ENCODE measurements around the gene IKZF3. TPM values are rescaled to one million over a fixed set of nuclear protein-coding genes. Genes with fewer than 3 reads are reported as not detected.

Gene IKZF3
- not detected in 2 replicates for total RNA-seq

DNA sequence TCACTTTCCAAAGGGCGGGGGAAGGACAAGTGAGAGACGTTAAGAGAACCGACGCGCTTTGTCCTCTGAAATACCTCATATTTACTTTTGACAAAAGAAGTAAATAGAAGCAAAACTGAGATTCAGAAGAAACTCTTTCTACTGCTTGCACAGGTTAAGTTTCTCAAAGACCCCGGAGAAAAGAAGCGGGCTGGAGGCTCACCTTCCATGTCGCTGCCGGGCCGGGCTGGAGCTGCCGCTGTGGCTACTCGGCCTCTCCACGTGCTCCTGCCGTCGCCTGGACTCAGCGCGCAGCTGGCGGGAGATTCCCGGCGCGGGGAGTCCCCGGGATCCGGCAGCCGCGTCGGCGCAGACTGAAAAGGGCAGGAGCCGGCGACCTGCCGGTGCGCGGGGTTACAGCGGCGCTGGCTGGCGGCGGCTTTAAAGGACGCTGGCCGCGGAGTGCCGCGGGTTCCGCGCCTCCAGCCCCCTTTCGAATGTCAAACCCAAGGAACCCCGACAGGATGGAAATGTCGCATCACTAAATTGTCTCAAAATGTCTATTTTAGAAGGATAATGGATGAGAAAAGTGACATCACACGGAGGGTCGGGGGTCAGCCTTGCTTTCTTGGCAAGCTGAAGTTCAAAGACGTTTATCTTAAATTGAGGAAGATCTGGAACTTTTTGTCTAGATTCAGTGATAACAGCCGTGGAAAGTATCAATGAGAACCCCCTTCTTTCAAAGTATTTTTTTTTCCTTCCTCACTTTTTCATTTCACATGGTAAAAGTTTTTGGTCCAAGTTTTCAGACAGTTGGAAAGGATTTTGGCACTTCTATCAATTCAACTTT is at the start of gene IKZF3:
IKZF3 (minus strand) TSS at position 395 of the 829 bp plus-strand sequence; CDS start at position 209, 186 bp downstream.

DNA sequence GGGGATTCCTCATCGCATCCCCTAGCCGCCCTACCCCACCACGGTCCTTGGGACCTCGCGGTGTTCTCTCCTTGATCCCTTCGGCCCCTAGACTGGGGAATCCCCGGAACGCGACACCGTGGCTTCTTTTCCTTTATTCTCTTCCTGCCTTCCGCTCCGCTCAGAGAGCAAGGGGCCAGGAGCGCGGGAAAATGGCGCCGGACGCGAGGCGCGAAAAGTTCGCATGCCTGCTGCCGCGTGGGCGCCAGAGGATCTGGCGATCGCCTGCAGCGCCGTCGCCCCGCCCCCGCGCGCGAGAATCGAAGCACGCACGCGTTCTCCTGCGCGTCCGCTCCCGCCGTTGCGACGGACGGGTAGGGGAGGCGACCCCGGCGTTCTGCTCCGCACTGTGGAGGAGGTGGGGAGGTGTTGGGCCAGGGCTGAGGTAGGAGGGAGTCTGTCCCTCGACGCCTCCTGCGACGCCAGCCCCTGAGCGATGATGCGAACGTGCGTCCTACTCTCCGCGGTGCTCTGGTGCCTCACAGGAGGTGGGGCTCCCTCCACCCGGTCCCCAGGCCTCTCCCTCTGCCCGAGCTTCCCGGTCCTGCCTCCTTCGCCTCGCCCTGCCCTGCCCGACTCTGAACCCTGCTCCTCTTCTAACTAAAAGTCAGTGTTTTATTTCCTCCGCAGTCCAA is 3.9 kb upstream of the IKZF3 start, which contains the start of gene ZPBP2:
ZPBP2 (plus strand) TSS at position 323 of the 674 bp plus-strand sequence; CDS start at position 476, 153 bp downstream.

DNA sequence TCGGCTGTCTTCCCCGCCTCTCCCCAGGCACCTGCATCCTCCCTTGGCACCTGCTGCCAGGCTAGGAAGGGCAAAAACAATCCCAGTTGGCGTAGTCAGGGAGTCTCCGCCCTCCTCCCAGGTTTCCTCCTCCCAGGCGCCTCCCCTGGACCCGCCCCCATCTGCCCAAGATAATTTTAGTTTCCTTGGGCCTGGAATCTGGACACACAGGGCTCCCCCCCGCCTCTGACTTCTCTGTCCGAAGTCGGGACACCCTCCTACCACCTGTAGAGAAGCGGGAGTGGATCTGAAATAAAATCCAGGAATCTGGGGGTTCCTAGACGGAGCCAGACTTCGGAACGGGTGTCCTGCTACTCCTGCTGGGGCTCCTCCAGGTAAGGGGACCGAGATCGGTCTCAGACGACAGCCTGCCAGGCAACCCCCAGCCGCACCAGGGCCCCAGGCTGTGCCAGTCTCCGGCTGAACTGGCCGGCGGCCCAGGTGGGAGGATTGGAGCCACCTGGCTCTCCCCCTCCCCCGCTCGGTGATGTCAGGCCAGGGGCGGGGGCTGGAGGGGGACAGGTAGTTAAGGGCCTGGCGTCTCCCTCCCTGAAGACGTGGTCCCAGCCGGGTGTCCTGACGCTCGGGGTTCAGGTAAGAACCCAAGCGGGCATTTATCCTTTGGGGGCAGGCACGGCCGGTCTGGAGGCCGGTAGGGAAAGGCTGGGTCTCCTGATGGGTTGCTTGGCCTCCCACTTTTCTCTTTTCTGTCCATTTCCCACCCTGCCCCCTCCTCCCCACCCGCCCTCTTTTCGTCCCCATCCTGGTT is 126.1 kb downstream of the IKZF3 start, which contains the start of gene GRB7:
GRB7 (plus strand) TSS at position 179 of the 808 bp plus-strand sequence. CDS start 4,364 bp downstream, outside the sequence.

DNA sequence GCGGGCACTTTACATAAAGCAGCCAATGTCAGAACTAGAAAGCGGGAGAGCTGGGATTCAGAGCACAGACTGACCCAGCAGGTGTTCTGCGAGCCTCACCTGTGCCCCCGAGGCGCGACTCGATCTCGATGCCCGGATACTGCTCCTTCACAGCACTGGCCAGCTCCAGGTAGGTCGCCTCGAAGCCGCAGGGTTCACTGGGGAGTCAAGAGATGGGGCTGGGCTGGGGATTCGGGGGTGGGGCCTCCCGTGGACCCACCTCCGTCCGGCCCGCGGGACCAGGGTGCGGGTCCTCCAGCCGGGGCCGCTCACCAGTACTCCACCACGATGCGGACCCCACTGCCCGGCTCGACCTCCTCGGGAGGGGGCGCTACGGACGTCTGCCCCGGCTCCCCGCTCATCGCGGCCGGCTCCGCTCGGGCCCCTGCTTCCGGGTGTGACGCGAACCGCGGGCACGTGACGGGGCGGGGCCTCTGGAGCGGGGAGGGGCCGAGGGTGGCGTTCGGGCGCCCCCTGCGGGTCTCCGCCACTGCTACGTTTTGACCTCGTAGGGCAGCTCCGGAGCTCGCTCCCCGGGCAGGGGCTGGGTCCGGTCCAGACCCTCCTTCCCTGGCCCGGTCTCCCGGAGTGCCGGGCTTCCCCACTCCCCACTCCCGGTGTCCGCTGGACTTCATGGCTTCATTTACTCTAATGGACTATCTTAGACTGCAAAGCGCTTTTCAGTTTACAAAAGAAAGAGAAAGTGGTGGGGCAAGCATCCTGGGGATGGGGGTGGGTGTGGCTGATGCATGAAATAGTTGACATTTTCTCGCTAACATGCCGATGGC is 133.8 kb downstream of the IKZF3 start, which contains the start of gene MIEN1:
MIEN1 (minus strand) TSS at position 438 of the 827 bp plus-strand sequence; CDS start at position 401, 37 bp downstream.

Other genes starting within 250 kb of the IKZF3 start
- gene PPP1R1B, start 237.4 kb downstream of the IKZF3 start, total RNA-seq, result not detected in 2 replicates
- gene STARD3, start 227.2 kb downstream of the IKZF3 start, total RNA-seq, result 27.0 and 34.9 TPM in 2 replicates
- 0.30 and 0.60 TPM in 2 replicates for gene TCAP, start 199.0 kb downstream of the IKZF3 start, total RNA-seq
- not detected in 2 replicates for gene PNMT, start 195.9 kb downstream of the IKZF3 start, total RNA-seq
- gene PGAP3, start 176.3 kb downstream of the IKZF3 start, total RNA-seq, result 6.9 and 11.0 TPM in 2 replicates
- gene ERBB2, start 164.2 kb downstream of the IKZF3 start, total RNA-seq, result 37.4 and 48.8 TPM in 2 replicates
- 16.2 and 20.8 TPM in 2 replicates for gene MIEN1, start 133.8 kb downstream of the IKZF3 start, total RNA-seq
- gene GRB7, start 126.4 kb downstream of the IKZF3 start, total RNA-seq, result not detected in 2 replicates
- not detected in 2 replicates for gene ZPBP2, start 3.9 kb upstream of the IKZF3 start, total RNA-seq
- 12.5 and 16.2 TPM in 2 replicates for gene GSDMB, start 54.3 kb upstream of the IKZF3 start, total RNA-seq
- 68.2 and 94.4 TPM in 2 replicates for gene ORMDL3, start 63.3 kb upstream of the IKZF3 start, total RNA-seq
- gene LRRC3C, start 63.4 kb upstream of the IKZF3 start, total RNA-seq, result not detected in 2 replicates
- not detected in 2 replicates for gene GSDMA, start 98.7 kb upstream of the IKZF3 start, total RNA-seq
- 99.8 and 128 TPM in 2 replicates for gene PSMD3, start 116.5 kb upstream of the IKZF3 start, total RNA-seq
- 2.3 and 3.9 TPM in 2 replicates for gene CSF3, start 151.1 kb upstream of the IKZF3 start, total RNA-seq
- gene MED24, start 190.1 kb upstream of the IKZF3 start, total RNA-seq, result 38.6 and 53.1 TPM in 2 replicates
- gene THRA, start 198.7 kb upstream of the IKZF3 start, total RNA-seq, result 29.4 and 34.6 TPM in 2 replicates
- gene NR1D1, start 236.3 kb upstream of the IKZF3 start, total RNA-seq, result 0.89 and 1.7 TPM in 2 replicates

Measured in smooth muscle cell of the umbilical artery (primary cell).